Measurements from ENCODE around the gene HAND2.
A peak's percentile ranks its signal among the peaks of the same experiment; 100 is the strongest.

Gene HAND2

DNA sequence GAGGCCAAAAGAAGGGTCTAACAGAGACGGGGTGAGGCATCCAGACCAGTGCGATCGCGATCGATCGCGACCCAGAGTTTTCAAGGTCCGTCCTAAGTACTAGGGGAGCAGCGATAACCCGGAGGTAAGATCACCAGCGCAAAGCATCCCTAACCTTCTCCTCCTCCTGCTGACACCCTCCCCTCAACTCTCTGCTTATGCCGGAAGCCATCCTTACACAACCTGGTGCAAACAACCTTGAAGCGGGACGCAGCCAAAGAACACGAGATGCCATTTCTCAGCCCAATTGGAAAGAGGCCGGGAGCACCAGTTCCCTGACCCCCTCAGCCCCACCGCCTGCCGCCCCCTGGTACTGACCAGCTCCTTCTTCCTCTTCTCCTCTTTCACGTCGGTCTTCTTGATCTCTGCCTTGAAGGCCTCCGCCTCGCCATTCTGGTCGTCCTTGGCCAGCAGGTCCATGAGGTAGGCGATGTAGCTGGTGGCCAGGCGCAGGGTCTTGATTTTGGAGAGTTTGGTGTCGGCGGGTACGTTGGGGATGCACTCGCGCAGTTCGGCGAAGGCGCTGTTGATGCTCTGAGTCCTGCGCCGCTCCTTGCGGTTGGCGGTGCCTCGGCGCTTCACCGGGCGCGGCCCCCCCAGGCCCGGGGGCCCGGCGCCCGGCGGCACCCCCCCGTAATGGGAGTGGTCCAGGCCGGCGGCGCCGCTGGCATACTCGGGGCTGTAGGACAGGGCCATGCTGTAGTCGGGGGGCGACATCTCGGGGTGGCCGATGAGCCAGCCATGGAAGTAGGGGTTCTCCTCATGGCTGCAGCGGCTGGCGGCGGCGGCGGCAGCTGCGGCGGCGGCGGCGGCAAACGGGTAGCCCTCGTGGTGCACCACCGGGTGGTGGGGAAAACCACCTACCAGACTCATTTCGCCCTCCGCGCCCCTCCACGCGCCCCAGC lies 1.4 kb downstream of the HAND2 start:
- H3K27me3 Mint-ChIP-seq (ENCODE audit: low read depth): peaks cover 98% of the 10 kb centered on the region
- no peaks in the 10 kb centered on the region for H3K36me3 Mint-ChIP-seq (ENCODE audit: low read depth)
- H3K4me1 Mint-ChIP-seq: peaks cover 41% of the 10 kb centered on the region
- H3K4me3 Mint-ChIP-seq: peak overlapping the region; percentile 56 to 80 (median 76)
- no peak for TF ChIP-seq CTCF (IDR thresholded peaks at IDR 0.05; ENCODE audit: unreplicated experiment in 3 of 3)
- H3K27ac Mint-ChIP-seq: peak overlapping the region in 1 of 3 experiments; percentile 6
- peaks cover 7% of the 10 kb centered on the region for H3K9me3 Mint-ChIP-seq

DNA sequence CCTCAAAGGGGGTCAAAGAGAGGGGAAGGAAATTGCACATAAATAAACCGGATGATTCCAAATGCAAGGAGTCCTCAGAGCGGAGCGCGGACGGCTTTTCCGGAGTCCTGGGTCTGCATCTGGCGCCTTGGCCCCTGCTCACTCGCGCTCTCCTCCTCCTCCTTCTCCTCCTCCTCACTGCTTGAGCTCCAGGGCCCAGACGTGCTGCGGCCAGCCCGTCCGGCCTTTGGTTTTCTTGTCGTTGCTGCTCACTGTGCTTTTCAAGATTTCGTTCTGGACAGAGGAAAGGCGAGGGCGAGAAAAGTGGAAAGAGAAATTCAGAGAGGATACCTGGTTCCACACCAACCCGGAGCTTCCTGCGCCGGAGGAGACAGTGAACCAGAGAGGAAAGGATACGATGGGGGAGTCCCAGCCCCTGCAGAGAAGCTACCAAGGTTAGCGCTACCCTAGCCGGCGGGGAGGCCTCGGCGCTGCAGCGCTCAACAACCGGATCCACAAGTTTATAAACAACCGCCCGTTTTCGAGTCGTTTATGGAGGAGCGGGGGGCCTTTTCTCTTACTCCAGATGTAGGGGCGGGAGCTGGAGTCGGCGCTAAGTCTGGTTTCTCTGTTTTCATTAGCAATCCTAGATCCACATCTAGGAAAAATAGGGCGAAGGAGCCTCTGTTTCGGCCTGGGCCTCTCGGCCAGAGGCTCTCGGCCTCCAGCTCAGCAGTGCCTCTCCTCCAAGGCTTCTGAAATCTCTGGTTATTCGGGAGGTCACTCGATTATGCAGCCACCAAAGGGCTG lies 2.7 kb downstream of the HAND2 start:
- no peak for TF ChIP-seq CTCF (IDR thresholded peaks at IDR 0.05; ENCODE audit: unreplicated experiment in 3 of 3)
- H3K4me1 Mint-ChIP-seq: peaks cover 49% of the 10 kb centered on the region
- H3K36me3 Mint-ChIP-seq (ENCODE audit: low read depth): no peaks in the 10 kb centered on the region
- no peak overlapping the region for H3K27ac Mint-ChIP-seq
- peak overlapping the region; percentile 51 to 76 (median 56) for H3K4me3 Mint-ChIP-seq
- H3K9me3 Mint-ChIP-seq: peaks cover 6% of the 10 kb centered on the region
- H3K27me3 Mint-ChIP-seq (ENCODE audit: low read depth): peaks cover 98% of the 10 kb centered on the region

DNA sequence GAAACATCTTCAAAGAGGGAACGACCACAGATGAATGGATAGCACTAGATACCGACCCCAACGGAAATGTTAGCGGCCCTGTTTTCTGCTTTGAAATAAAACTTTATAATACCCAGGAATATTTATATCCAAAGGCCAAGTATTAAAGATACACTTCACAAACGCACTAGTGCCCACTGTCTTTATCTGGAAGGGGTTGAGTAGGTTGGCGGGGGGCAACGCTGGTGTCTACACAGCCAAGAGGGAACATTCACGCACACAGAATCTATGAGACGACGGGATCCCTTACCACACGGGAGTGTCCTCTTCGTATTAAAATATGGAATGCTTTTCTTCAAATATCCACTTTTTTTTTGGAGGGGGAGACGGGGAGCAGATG lies 3.3 kb downstream of the HAND2 start:
- Mint-ChIP-seq H3K4me3 (peak overlapping the region in 2 of 3 experiments; percentile 27 to 33), H3K27ac (no peak overlapping the region), H3K36me3 (ENCODE audit: low read depth) (no peaks in the 10 kb centered on the region), H3K27me3 (ENCODE audit: low read depth) (peaks cover 98% of the 10 kb centered on the region), H3K4me1 (peaks cover 55% of the 10 kb centered on the region), H3K9me3 (peaks cover 3% of the 10 kb centered on the region)
- no peak for TF ChIP-seq CTCF (IDR thresholded peaks at IDR 0.05; ENCODE audit: unreplicated experiment in 3 of 3)

DNA sequence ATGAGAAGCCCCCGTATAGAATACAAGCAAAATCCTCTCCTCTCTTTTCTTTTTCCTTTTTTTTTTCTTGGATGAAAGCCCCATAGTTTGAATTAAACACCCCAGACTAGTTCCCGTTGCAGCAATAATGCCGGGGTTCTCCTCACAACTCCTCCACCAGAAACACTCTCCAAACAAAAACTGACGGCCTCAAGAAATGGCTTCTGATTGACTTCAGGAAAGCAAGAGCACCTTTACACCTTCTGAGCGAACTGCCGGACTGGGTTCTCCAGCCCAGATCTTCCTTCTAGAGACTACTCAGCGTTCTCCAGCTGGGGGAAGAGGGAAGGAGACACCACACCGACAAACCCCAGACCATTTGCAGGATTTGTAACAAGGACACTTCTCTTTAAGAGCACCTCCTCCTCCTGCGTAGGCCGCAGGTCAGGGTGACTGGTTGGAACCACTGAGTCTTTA lies 4.0 kb downstream of the HAND2 start:
- no peak overlapping the region for H3K27ac Mint-ChIP-seq
- peaks cover 3% of the 10 kb centered on the region for H3K9me3 Mint-ChIP-seq
- peaks cover 59% of the 10 kb centered on the region for H3K4me1 Mint-ChIP-seq
- H3K36me3 Mint-ChIP-seq (ENCODE audit: low read depth): no peaks in the 10 kb centered on the region
- peaks cover 98% of the 10 kb centered on the region for H3K27me3 Mint-ChIP-seq (ENCODE audit: low read depth)
- TF ChIP-seq CTCF (IDR thresholded peaks at IDR 0.05; ENCODE audit: unreplicated experiment in 3 of 3): no peak
- peak overlapping the region; percentile 29 to 38 (median 36) for H3K4me3 Mint-ChIP-seq

GRCh38 chr4:173525118-173526011 lies 4.7 kb downstream of the HAND2 start:
- Mint-ChIP-seq H3K9me3 (peaks cover 7% of the 10 kb centered on the region), H3K27ac (no peak overlapping the region), H3K27me3 (ENCODE audit: low read depth) (peaks cover 98% of the 10 kb centered on the region), H3K36me3 (ENCODE audit: low read depth) (no peaks in the 10 kb centered on the region), H3K4me3 (peak overlapping the region; percentile 29 to 75 (median 72)), H3K4me1 (peaks cover 63% of the 10 kb centered on the region)
- no peak for TF ChIP-seq CTCF (IDR thresholded peaks at IDR 0.05; ENCODE audit: unreplicated experiment in 3 of 3)

All from nephron (organoid).